Gastroesophageal sphincter (tissue), 4 donors: ENCODE measurements around the gene ORAI3. TPM values are rescaled to one million over a fixed set of nuclear protein-coding genes. Genes with fewer than 3 reads are reported as not detected.

Experiments used
- ATAC-seq: fragments of 150-250 bp; one replicate; pipeline ENCODE4 v1.9.1; 2016; ENCODE audit warnings: mild to moderate bottlenecking, moderate library complexity
- H3K27ac ChIP-seq, 4 donors: fragments of 200-600 bp; sonication (generic) in 3 of 4; 1 replicate in 3 of 4; 2 replicates in 1 of 4; pipeline ENCODE4 v1.5.1; 2016 to 2019
- H3K27me3 ChIP-seq: fragments of 200-600 bp; sonication (generic); one replicate; pipeline ENCODE4 v1.5.1; 2019
- H3K36me3 ChIP-seq, 2 donors: fragments of 200-600 bp; sonication (generic); one replicate each; pipeline ENCODE4 v1.5.1; 2019; ENCODE audit warnings: control low read depth in 1 of 2
- H3K4me1 ChIP-seq, 3 donors: fragments of 200-600 bp; sonication (generic); 1 replicate in 2 of 3; 2 replicates in 1 of 3; pipeline ENCODE4 v1.5.1; 2016 to 2019; ENCODE audit warnings: control low read depth in 2 of 3
- H3K4me3 ChIP-seq, 2 donors: fragments of 200-600 bp; sonication (generic); one replicate each; pipeline ENCODE4 v1.5.1; 2019; ENCODE audit warnings: mild to moderate bottlenecking in 1 of 2, moderate library complexity in 1 of 2
- H3K9me3 ChIP-seq, 3 donors: fragments of 200-600 bp; sonication (generic); one replicate each; pipeline ENCODE4 v1.5.1; 2017 to 2019; ENCODE audit warnings: control low read depth in 2 of 3
- EP300 ChIP-seq: sonication (generic); formaldehyde crosslinking; IDR thresholded peaks from one replicate; pipeline ENCODE4 v1.6.1; 2017; ENCODE audit warnings: antibody characterized with exemption, mild to moderate bottlenecking
- POLR2A ChIP-seq, 2 donors: fragments of 450-650 bp; IDR thresholded peaks; one replicate each; pipeline ENCODE4 v1.6.1; 2017; ENCODE audit warnings: antibody characterized with exemption in 2 of 2, mild to moderate bottlenecking in 2 of 2, moderate library complexity in 1 of 2
- POLR2AphosphoS5 ChIP-seq: sonication (generic); formaldehyde crosslinking; IDR thresholded peaks from one replicate; pipeline ENCODE4 v1.6.1; 2017; ENCODE audit warnings: antibody characterized with exemption
- WGBS, 2 donors: methylation state at CpG; one replicate each; pipeline ENCODE4 v1.1.5; 2018; ENCODE audit warnings: low coverage in 1 of 2; 5-methylcytosine and 5-hydroxymethylcytosine counted together
- total RNA-seq, 4 donors: library from RNA; depleted of rRNA; stranded (reverse); fragments of >200 nt; gene quantifications; one replicate each; pipeline ENCODE4 v1.1.0, GENCODE V29; 2016
- TF ChIP-seq, protein P1 (sequence below), 4 experiments: fragments of 200-600 bp in 2 of 4; fragments of 450-650 bp in 2 of 4; sonication (generic) in 1 of 4; IDR thresholded peaks; one replicate each; pipeline ENCODE4 v1.5.1; 2017 to 2019; ENCODE audit warnings: antibody characterized with exemption in 4 of 4, mild to moderate bottlenecking in 2 of 4, moderate library complexity in 2 of 4

Gene ORAI3
- total RNA-seq, 4 donors from 2014 or later = 23.7 to 51.5 (median 40.0) TPM

DNA sequence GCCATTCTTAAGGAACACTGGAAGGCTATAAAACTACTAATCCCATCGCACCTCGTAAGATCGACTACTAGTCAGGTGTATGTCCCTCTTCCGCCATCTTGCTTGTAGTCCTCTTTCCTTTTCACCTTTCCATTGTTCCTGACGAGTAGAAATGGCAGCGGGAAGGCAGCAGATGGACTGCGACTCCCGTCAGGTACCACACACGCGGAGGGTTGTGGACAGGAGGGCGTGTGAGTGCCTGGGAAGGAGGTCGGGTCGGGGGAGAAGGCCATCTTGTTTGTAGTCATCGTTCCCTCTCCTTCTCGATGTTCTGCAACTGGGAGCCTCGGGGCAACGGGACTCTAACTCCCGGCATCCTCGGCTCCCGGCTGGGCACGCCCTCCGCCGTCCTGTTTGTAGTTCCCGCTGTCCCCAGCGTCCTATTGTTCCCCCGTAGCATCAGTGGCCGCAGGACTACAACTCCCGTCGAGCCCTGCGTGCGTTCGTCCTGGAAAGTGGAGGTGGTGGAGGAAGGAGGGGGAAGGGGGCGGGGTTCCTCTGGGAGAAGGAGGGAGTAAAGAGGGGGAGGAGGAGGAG is 25.8 kb upstream of the ORAI3 start:
- TF ChIP-seq, protein P1, sequence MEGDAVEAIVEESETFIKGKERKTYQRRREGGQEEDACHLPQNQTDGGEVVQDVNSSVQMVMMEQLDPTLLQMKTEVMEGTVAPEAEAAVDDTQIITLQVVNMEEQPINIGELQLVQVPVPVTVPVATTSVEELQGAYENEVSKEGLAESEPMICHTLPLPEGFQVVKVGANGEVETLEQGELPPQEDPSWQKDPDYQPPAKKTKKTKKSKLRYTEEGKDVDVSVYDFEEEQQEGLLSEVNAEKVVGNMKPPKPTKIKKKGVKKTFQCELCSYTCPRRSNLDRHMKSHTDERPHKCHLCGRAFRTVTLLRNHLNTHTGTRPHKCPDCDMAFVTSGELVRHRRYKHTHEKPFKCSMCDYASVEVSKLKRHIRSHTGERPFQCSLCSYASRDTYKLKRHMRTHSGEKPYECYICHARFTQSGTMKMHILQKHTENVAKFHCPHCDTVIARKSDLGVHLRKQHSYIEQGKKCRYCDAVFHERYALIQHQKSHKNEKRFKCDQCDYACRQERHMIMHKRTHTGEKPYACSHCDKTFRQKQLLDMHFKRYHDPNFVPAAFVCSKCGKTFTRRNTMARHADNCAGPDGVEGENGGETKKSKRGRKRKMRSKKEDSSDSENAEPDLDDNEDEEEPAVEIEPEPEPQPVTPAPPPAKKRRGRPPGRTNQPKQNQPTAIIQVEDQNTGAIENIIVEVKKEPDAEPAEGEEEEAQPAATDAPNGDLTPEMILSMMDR (IDR thresholded peaks at IDR 0.05) = no peak
- TF ChIP-seq POLR2AphosphoS5 = peak; percentile 68
- H3K36me3 ChIP-seq = peaks cover 0 to 22% of the 10 kb centered on the region in 2 donors
- no peaks in the 10 kb centered on the region for H3K27me3 ChIP-seq
- no peaks in the 10 kb centered on the region for H3K9me3 ChIP-seq
- H3K27ac ChIP-seq = peak overlapping the region; percentile 75 to 99 (median 92)
- peak overlapping the region; percentile 75 to 83 for H3K4me3 ChIP-seq
- peaks cover 0 to 46% (median 12%) of the 10 kb centered on the region in 3 donors for H3K4me1 ChIP-seq
- 0% methylated on average over 10 of the region's 33 CpGs; no CpG with 5 or more reads in 1 of the 2 donors for WGBS, 2 donors
- peak; percentile 86 for ATAC-seq

DNA sequence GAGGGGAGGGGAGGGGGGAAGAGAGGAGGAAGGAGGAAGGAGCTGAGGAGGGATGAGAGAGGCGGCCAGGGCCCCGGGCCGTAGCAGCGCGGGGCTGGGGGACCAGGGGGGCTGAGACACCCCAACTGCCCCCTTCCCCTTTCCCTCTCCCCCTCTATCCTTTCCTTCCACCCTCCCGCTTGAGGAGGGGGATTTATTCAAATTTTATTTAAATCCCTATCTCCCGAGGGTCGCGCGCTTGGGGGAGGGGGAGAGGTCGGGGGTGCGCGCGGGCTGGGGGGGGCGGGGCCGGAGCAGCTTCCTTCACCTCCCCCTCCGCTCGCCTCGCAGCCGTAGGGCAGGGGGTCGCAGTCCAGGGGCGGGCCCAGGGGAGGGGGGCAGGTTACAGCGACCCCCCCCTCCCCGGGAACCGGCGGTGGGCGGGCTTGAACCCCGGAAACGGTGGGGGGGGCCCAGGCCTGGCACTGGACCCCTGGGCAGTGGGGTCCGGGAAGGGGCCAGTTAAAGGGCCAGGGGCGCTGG is 25.3 kb upstream of the ORAI3 start, which contains the start of gene FBXL19:
FBXL19 (plus strand) TSS at position 19 of the 522 bp plus-strand sequence. CDS start 2,183 bp downstream, outside the sequence.
- peaks cover 0 to 26% of the 10 kb centered on the region in 2 donors for H3K36me3 ChIP-seq
- H3K27ac ChIP-seq = peak within 1 kb of the TSS; percentile 75 to 99 (median 92)
- no peaks in the 10 kb centered on the region for H3K27me3 ChIP-seq
- no peak for ATAC-seq
- H3K4me3 ChIP-seq = peak within 1 kb of the TSS; percentile 75 to 83
- 0% methylated on average over 3 of the region's 31 CpGs; no CpG with 5 or more reads in 1 of the 2 donors for WGBS, 2 donors
- H3K4me1 ChIP-seq = peaks cover 0 to 47% (median 12%) of the 10 kb centered on the region in 3 donors
- H3K9me3 ChIP-seq = no peaks in the 10 kb centered on the region
- TF ChIP-seq POLR2AphosphoS5 = no peak
- no peak for TF ChIP-seq EP300
- TF ChIP-seq POLR2A (IDR thresholded peaks at IDR 0.05) = no peak
- TF ChIP-seq, protein P1 (IDR thresholded peaks at IDR 0.05) = no peak

DNA sequence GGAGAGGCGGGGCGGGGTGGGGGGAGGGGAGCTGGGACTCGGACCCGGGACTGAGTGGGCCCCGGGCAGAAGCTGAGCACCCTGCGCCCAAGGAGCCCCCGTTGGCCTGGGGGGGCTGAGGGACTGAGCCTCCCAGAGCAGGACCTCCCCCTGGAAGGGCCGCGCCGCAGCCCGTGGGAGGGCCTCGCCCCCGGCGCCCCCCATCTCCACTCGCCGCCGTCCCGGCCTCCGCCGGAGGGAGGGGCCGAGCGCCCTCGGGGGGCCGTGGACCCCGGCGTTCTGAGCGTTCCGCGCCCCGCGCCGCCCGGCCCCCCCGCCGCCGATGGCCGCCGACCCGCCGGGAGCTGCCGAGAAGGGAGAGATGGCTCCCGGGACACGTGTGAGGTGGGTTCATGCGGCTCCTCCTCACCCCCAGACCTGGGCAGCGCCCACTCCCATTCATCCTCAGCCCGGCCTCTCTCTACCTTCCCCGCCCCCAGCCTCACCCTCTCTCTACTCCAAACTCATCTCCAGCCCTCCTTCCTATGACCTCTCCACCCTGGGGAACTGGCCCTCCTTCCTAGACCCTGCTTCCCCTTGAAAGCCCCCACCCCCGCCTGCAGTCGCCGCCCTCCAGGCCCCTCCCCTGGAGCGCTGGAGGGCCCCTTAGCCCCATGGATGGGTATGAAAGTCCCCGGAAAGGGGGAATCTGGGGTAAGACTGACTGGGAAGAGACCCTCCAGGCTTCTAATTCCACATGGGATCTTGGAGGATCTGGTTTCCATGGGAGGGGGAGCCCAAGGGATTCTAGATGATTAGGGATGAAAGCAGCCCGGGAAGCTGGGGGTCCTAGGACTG is 24.6 kb upstream of the ORAI3 start:
- no peak for TF ChIP-seq POLR2A (IDR thresholded peaks at IDR 0.05)
- no peak for TF ChIP-seq EP300
- TF ChIP-seq, protein P1 (IDR thresholded peaks at IDR 0.05) = no peak
- no peak for TF ChIP-seq POLR2AphosphoS5
- peak overlapping the region; percentile 63 to 99 (median 92) for H3K27ac ChIP-seq
- H3K27me3 ChIP-seq = no peaks in the 10 kb centered on the region
- no peak for ATAC-seq
- peak overlapping the region; percentile 75 to 83 for H3K4me3 ChIP-seq
- peaks cover 0 to 33% of the 10 kb centered on the region in 2 donors for H3K36me3 ChIP-seq
- no peaks in the 10 kb centered on the region for H3K9me3 ChIP-seq
- 10% methylated on average over 2 of the region's 53 CpGs; no CpG with 5 or more reads in 1 of the 2 donors for WGBS, 2 donors
- peaks cover 0 to 47% (median 12%) of the 10 kb centered on the region in 3 donors for H3K4me1 ChIP-seq

DNA sequence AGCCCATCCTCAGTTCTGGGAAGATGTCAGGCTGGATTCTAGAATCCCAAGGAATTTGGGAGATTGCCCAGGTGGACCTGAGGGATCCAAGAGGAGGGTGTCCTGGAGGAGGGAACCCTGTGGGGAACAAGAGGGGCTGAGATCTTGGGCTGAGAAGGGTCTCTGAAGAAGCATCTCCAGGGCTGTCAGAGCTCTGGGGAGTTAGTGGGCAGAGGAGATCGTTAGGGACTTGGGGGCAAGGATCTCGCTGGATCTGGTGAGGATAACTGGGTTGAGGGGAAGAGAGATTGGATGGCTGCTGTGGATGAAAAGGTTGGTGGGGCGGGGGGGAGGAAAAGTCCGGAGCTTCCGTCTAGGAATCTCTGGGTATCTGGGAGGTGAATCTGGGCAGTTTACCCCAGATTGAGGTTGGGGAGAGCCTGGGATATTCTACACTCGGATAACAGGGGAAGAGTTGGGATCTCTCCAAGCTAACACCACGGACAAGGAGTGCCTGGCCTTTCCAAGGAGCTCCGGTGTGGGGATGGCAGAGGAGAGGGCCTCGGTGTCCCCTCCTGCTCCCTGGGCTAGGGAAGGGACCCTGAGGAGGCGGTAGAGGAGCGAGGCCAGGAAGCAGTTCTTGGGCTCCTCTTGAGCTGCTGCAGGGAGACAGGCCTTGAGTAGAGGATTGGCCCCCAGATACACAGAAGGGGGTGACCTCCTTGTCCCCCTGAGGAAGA is 23.8 kb upstream of the ORAI3 start:
- peaks cover 0 to 40% of the 10 kb centered on the region in 2 donors for H3K36me3 ChIP-seq
- peaks cover 0 to 47% (median 12%) of the 10 kb centered on the region in 3 donors for H3K4me1 ChIP-seq
- no peaks in the 10 kb centered on the region for H3K9me3 ChIP-seq
- H3K27ac ChIP-seq = peak overlapping the region in 3 of 4 donors; percentile 89 to 99 (median 96)
- TF ChIP-seq POLR2A (IDR thresholded peaks at IDR 0.05) (no peak), EP300 (no peak), POLR2AphosphoS5 (no peak)
- TF ChIP-seq, protein P1 (IDR thresholded peaks at IDR 0.05) = no peak
- no peak for ATAC-seq
- H3K4me3 ChIP-seq = peak overlapping the region in 1 of 2 donors; percentile 83
- 57 to 63% methylated on average over 4 to 8 of the region's 11 CpGs for WGBS, 2 donors
- no peaks in the 10 kb centered on the region for H3K27me3 ChIP-seq
